Medulla oblongata (tissue), 1 donor: Measurements from ENCODE around the gene LCE2A.
"Not testable (repeated sequence)": the region's sequence is repeated elsewhere in the genome, so short reads cannot be mapped to it uniquely, and the experiment has no call there.

Experiments used
- DNase-seq: peaks from one replicate; pipeline ENCODE4 v3.0.0-alpha.2; 2015; ENCODE audit errors: extremely low spot score

Gene LCE2A, protein sequence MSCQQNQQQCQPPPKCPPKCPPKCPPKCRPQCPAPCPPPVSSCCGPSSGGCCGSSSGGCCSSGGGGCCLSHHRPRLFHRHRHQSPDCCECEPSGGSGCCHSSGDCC

DNA sequence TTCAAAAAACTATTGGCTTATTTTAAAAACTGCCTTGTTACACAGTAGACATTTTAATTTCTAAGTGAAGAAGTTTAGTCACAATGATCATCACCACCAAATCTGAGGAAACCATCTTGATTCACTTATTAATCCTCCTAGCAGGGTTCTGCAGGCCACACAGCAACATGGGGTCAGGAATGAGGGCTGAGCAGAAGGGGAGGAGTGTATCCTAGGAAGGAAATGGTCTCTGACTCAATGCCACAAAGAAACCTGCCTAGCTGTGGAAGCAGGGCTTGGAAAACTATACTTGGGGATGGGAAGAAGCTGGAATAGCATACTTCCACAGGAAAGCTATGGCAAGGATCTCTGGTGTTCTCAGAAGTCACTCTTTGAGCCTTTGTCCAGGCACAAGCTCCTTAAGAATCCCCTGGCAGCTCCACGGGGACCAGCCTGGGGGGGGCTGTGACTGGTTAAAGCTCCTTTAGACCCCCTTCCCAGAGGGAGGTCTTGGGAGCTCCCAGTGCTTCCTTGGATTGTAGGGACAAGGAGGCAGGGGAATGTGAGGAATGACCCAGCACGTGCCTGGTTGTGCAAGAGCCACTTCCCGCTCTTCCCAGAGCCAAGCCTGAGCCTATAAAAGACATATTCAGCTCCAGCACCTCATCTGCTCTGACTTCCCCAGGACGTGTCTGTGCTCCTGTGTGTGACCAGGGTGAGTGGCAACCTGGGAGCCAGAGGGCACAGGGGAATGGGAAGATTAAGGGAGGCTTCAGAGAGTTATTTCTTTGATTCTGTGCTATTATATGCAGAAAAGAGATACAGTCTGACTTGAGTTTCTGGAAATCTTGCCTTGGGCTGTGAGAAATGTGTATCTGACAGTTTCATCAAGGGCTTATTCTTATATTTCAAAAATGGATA lies at the start of gene LCE2A:
LCE2A (plus strand) TSS at position 645 of the 900 bp plus-strand sequence. CDS start 557 bp downstream, outside the sequence.
- DNase-seq = no peak

DNA sequence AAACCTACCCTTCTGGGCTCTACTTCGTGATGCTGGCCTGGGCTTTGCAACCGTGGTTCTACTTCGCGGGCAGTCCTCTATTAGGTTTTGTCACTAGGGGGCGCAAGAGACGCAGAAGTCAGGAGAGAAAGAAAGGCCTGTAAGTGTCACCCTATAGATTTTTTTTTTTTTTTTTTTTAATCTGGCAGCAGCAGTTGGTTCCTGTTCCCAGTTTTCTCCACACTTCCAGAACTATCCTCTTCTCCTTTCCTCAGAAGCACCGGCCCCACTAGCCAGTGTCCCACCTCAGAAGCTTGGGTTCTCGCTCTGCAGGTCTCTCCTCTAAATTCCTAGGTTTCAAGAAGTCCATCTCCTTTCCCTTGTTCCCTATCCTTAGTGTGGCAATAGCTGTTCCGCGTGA lies 44.0 kb upstream of the LCE2A start:
- DNase-seq = peak; percentile 65

DNA sequence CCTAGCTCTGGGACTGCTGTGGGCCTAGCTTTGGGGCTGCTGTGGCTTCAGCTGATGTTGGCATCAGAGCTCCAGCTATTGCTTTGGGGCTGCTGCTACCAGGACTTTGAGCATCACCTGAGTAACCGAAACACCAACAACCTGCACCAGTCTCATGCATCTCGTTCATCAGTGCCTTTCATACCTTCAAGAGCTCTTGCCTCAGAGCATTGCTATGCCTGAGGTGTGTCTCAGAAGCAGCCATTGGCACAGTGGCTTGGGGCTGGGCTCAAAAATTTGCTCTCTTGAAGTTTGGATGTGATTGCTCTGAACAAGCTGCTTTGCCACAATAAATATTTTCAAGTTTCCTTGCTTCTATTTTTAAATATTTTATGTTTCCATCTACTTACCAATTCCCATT lies 41.7 kb upstream of the LCE2A start:
- DNase-seq = no peak

DNA sequence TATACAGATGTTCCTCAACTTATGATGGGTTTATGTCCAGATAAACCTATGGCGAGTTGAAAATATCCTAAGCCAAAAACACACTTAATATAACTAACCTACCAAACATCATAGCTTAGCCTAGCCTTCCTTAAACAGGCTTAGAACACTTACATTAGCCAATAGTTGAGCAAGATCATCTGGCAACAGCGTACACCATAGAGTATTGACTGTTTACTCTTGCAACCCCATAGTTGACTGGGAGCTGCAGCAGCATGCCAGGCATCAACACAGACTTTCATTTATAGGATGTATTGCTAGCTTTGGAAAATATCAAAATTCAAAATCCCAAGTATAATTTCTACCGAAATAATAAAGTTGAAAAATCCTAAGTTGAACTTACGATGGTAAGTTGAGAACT lies 40.5 kb upstream of the LCE2A start:
- DNase-seq = no peak

DNA sequence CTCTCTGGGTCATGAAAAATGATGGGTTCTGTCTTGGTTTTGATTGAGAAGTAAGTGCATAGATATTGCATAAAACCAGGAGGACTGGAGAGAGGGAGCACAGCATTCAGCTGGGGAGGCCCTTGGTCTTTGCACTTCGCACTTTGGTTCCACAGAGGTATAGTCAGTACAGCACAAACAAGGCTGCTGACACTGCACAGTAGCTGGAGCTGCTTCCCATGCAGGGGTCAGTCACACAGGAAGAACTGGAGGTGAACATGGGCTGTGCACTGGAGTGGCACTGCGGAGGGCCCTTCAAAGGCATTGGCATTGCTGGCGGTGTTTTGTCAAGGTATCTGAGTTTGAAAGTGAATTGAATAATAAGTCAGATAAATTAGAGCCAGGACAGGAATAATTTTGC lies 39.5 kb upstream of the LCE2A start:
- DNase-seq = no peak

DNA sequence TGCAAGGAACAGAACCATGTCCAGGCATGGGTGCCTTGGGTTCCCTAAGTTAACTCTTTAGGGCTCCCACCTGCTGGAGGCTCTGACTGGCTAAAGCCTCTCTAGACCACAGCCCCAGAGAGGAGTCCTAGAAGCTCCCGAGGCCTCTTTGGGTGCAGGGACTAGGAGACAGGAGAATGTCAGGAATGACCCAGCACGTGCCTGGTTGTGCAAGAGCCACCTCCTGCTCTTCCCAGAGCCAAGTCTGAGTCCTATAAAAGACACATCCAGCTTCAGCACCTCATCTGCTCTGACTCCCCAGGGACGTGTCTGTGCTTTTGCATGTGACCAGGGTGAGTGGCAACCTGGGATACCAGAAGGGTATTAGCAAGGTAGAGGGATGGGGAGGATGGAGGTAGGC lies 35.0 kb upstream of the LCE2A start, which contains the start of gene LCE2D:
LCE2D (plus strand) TSS at position 283 of the 400 bp plus-strand sequence. CDS start 726 bp downstream, outside the sequence.
- no peak for DNase-seq

DNA sequence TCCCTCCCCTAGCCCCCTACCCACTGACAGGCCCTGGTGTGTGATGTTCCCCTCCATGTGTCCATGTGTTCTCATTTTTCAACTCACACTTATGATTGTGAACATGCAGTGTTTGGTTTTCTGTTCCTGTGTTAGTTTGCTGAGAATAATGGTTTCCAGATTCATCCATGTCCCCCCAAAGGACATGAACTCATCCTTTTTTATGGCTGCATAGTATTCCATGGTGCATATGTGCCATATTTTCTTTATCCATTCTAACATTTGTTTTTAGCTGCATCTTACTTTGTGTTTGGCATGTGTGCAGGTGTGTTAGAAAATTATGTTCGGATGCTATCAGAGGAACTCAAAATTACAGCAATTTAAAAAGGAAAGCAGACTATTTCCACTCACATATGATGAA lies 32.0 kb upstream of the LCE2A start:
- not testable (repeated sequence) for DNase-seq

DNA sequence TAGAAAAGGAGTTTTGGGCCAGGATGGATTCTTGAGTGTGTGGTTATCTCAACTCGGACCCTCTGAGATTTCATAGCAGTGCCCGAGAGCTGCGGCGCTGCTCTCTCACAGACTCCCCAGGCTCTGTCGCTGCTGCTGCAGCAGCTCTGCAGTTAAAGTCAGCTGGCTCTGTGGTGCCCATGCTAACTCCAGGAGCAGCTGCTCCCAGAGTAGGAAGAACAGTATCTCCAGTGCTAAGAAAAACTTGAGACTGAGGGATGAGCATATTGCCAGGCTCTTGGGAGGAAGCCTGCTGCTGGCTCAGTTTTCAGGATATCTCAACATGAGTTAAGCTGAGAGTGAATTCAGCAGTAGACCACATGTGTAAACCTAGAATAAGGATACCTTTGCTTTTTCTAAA lies 30.5 kb upstream of the LCE2A start:
- no peak for DNase-seq

DNA sequence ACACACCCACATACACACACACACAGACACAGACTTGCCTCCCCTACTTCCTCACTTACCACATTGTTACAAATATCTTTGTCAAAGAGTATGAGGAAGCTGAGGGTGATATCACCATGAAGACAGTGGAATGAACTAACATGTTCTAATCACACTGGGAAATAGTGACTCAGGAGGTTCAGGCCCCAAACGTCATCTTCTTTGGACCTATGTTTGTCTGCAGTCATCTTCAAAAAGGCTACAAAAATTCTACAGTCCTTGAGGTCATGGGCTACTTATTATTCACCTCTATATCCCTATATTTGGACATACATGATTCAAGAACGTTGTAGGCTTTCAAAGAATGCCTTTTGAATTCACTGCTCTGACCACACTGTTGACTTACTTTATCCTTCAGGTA lies 25.1 kb upstream of the LCE2A start:
- no peak for DNase-seq

DNA sequence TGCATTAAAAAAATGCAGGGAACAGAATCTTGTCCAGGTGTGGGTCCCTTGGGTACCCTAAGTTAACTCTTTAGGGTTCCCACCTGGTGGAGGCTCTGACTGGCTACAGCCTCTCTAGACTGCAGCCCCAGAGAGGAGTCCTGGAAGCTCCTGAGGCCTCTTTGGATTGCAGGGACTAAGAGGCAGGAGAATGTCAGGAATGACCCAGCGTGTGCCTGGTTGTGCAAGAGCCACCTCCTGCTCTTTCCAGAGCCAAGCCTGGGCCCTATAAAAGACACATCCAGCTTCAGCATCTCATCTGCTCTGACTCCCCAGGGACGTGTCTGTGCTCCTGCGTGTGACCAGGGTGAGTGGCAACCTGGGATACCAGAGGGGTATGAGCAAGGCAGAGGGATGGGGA lies 23.2 kb upstream of the LCE2A start, which contains the start of gene LCE2C:
LCE2C (plus strand) TSS at position 297 of the 400 bp plus-strand sequence. CDS start 737 bp downstream, outside the sequence.
- DNase-seq = not testable (repeated sequence)

DNA sequence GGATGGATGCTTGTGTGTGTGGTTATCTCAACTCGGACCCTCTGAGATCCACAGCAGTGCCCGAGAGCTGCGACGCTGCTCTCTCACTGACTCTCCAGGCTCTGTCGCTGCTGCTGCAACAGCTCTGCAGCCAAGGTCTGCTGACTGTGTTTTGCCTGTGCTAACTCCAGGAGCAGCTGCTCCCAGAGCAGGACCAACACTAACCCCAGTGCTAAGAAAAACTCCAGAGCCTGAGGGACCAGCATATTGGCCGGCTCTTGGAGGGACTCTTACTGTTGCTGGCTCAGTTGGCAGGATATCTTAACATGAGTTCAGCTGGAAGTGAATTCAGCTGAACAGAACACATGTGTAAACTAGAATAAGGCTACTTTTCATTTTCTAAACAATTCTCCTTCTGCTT lies 18.7 kb upstream of the LCE2A start:
- no peak for DNase-seq

DNA sequence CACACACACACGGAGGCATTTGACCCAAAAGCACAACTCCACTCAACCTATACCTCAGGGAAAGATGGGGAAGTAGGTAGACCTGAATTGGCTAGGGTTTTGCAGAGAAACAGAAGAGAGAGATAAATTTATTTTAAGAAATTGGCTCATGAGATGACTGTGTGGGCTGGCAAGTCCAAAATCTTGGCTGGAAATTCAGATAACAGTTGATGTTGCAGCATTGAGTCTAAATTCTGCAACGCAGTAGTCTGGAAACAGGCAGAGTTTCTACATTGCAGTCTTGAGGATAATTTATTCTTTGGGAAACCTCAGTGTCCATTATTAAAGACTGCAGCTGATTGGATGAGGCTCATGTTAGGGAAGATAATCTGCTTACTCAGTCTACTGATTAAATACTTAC lies 16.5 kb upstream of the LCE2A start:
- no peak for DNase-seq

DNA sequence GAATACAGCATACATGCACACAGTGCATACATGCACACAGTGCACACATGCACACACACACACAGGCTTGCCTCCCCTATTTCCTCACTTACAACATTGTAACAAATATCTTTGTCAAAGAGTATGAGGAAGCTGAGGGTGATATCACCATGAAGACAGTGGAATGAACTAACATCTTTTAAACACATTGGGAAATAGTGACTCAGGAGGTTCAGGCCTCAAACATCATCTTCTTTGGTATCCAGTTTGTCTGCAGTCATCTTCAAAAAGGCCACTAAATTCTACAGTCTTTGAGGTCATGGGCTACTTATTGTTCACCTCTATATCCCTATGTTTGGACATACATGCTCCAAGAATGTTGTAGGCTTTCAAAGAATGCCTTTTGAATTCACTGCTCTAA lies 14.3 kb upstream of the LCE2A start:
- no peak for DNase-seq

DNA sequence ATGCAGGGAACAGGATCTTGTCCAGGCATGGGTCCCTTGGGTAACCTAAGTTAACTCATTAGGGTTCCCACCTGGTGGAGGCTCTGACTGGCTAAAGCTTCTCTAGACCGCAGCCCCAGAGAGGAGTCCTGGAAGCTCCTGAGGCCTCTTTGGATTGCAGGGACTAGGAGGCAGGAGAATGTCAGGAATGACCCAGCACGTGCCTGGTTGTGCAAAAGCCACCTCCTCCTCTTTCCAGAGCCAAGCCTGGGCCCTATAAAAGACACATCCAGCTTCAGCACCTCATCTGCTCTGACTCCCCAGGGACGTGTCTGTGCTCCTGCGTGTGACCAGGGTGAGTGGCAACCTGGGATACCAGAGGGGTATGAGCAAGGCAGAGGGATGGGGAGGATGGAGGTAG lies 12.3 kb upstream of the LCE2A start, which contains the start of gene LCE2B:
LCE2B (plus strand) TSS at position 301 of the 400 bp plus-strand sequence. CDS start 721 bp downstream, outside the sequence.
- not testable (repeated sequence) for DNase-seq

DNA sequence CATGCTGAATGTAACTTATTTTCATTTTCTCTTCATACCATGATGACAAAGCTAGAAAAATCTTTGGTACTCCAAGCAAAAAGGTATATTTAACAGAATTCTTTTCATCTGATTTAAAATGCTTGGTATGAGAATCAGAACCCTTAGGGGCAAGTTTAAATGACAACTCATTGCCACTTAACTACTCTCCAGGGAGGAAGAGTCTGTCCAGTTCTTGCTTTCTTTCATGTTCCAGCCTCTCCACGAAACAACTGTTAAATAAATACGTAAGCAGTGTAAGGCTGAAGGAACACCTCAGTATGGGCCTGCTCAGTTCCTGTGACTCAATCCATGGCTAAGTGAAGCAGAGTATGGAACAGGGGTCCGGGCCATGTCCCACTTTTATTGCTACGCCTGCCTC lies 1.6 kb downstream of the LCE2A start:
- no peak for DNase-seq

DNA sequence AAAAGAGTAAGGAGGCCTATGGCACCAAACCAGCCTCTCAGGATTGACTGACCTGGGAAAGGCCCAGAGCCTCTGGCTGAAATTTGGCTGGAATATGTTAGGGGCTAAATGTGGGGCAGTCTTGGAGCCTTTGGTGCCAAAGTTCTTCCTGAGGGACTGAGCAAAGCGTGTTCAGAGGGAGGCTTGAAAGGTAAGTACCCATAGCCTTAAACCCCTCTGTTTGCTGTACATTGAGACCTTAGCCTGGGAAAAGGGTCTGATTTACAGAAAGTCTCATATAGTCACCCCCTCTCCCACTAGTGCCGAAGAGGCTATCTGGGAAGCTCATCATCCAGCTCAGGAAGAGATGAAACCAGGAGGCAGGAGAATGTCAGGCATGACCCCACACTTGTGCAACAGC lies 9.7 kb downstream of the LCE2A start, which contains the start of gene LCE4A:
LCE4A (plus strand) TSS at position 301 of the 400 bp plus-strand sequence. CDS start 916 bp downstream, outside the sequence.
- DNase-seq = no peak

DNA sequence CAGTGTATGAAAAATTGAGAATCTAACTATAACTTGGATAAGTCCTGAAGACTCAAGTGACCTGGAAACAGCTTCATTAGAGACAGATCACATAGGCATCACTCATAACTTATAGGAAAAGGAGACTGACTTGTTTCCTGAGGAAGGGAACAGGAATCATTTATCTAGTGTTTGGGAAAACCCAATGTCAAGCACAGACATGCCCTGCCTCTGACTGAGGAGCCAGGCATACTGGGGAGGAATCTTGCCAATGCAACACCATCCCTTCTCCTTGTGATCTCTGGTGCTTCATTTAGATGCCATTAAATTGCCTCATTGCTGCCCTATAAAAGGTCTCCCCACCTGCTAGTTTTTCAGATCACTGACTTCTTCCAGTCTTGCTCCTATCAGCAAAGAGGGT lies 20.1 kb downstream of the LCE2A start:
- DNase-seq = no peak

DNA sequence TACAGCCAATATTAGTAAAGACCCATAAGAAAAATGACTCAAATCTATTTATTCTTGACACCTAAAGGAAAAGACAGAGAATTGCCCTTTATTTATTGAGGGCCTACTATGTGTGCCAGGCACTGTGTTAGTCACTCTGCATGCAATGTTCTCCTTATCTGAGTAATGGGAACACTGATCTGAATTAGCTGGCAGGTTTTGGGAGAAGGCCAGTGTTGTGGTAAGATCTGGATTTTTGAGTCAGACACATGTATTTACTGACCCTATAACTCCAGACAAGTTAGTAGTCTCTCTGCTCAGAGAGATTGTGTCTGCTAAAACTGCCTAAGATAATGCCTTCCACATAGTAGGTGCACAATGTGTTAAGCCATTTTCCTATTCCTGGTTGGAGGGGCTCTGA lies 27.1 kb downstream of the LCE2A start:
- DNase-seq = no peak

DNA sequence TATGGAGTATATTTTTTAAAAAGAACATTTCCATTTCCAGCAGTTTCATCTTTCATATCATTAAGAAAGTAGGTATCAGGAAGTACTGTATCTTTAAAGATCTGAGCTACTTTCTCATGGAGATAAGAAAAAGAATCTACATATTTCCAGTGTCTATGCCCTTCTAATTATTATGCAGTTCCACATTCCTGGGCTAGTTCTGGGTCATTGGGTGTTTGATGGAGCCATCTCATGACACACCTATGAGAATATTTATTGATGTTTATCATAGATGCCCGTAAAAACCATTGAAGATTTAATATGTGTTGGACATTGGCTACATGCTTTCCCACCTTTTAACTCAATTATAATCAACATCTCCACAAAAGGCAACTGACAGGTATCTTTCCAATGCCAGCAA lies 30.8 kb downstream of the LCE2A start:
- DNase-seq = no peak

DNA sequence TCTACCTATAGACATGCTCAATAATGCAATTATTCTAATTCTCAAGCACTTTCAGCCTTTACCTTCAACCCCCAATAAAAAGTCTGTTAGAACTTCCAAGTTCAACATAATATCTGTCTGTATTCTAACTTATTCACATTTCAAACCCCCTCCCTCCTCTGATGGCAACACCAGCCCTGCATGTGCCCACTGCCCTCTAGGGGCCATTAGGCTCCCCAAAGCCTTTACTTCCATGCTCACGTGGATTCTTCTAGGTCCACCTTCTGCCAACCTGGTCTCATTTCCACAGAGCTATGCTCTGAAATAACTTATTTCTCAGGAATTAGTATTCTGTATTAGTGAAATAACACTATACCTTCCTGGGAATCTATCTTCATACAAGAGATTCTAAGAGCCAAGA lies 37.5 kb downstream of the LCE2A start:
- no peak for DNase-seq

DNA sequence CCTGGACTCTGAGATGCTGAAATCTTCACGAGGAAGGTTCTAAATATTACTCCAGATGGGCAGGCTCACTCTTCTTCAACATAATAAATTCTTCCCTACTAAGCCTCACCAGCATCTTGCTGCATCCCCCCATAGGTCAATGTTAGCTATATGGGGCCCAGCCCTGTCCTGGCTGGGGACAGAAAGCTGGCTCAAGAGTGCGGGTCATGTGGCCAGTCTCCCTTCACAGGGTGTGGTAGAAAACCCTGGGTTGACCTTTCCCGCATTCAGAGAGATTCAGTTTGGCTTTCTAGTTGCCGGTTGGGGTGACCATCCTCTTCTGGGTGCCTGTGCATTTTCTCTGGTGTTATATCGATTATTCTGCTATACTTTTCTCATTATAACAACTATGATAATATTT lies 39.9 kb downstream of the LCE2A start:
- DNase-seq = no peak

DNA sequence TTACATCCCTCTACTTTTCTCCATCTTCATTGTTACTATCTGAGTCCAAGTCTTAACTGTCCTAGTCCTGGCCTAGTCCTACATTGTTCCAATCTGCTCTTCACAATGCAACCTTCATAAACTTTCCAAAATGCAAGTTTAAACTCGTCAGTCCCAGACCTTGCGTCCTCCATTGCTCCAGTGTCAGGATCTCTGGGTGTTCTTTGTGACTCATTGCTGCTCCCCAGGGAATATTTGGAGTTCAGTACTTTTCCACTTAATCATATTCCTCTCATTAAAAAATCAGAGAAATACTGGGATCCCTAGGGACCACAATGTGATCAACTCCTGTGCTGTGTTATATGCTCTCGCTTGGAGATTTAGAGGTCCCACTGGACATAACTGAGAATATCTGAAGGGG lies 41.7 kb downstream of the LCE2A start:
- no peak for DNase-seq

DNA sequence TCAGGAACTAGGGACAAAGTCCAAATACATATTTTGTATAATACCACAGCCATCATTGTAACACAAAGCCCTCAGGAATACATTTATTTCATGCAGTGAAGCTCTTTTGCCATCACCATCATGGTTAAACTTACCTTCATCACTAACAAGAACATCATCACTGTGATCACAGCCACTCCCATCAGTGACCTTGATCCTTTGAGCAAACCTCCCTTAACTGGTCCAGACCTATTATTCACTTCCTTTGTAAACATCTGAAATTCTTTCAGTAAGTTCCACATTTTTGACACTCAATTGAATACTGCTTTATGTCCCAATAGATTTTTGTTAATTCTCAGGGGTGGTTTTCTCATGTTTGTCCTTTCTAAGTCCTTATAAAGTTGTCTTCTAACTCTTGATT lies 43.5 kb downstream of the LCE2A start:
- no peak for DNase-seq
